GM18502 (cell line): Measurements from ENCODE around the gene TLR3.
"Not testable (repeated sequence)": the region's sequence is repeated elsewhere in the genome, so short reads cannot be mapped to it uniquely, and the experiment has no call there.

Source experiments
- ATAC-seq: cut with Tn5 transposase; IDR thresholded peaks from one replicate; pipeline ENCODE4 v1.9.1; 2021; ENCODE audit warnings: mild to moderate bottlenecking; ENCODE audit not compliant: unreplicated experiment, poor library complexity

TLR3 gene

DNA sequence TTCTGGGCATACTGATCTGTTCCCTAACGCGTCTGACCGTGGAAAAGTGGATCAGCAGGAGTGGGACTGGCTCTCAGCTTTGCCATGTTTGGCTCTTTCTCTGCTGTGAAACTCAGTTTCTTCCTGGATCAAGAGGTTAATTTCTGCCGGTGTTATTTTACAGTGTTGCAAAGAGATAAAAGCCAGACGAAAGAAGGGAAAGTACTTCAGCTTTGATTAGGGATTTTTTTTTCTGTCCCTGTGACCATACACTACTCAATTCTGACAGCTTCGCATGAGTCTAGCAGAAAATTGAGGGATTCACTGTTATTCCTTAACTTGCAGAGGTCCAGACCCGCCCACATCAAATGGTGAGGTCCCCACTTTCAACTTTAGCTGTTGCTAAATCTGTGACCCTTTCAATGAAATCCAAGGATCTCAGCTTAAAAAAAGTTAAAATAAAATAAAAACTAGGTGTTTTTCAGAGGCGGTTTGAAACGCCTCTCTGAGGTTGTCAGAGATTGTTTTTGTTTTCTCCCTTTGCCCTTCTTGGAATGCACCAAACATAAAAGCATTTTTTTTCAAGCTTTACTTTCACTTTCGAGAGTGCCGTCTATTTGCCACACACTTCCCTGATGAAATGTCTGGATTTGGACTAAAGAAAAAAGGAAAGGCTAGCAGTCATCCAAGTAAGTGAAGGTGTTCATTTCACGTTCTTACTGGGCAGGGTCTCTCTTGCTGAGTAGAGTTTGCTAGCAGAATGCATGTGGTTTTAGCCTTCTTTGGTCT lies at the start of gene TLR3:
Gene TLR3, plus strand, starts transcription at position 576 of the 768 bp plus-strand sequence. CDS start 7,464 bp downstream, outside the sequence.
- no peak for ATAC-seq

DNA sequence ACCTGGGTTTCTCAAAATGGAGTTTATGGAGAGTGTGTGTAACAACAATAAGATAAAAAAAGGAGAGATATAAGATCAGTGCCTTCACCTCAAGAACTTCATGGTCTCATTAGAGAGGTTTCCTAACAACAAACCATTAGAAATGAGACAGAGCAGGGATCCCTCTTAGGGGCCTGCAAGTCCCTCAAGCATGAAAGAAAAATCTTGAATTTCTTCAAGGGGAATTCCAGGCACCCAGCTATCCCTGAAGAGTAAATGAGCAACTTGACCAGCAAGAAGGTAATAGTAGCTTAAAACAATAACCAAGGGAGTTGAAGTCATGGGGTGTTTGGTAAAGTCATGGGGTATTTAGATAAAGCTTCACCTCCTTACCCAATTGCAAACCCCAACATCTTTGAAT lies 49.7 kb upstream of the TLR3 start:
- ATAC-seq, result no peak

DNA sequence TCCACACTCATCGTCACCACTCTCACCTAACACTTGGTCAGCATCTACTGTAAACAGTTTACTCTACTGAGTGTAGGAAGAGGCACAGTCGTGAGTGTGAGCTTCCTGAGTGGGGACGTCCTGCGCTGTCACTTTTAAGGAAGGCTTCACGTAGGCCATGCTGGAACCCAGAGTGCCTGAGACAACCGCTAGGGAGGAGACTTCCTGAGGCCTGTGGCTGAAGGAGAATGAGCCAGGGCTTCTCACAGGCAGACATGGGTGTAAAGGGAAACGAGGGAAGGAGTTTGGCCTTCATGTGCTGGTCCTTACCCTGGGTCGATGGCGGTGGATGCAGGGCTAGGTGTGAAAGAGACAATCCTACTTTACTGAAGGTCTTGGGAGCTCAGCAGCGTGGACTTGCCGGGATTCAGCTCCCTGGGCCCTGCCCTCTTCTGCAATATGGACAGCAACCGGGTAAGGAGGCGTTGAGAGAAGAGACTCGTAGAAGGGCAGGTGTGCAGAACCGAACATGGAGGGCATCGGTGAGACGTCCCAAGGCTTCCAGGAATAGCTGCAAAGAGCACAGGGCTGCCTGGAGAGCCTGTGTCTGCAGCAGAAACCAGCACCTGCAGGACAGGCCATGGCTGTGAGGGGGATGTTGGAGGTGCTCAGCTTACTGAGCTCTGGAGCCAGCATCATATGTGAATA lies 48.7 kb upstream of the TLR3 start:
- ATAC-seq, result no peak

DNA sequence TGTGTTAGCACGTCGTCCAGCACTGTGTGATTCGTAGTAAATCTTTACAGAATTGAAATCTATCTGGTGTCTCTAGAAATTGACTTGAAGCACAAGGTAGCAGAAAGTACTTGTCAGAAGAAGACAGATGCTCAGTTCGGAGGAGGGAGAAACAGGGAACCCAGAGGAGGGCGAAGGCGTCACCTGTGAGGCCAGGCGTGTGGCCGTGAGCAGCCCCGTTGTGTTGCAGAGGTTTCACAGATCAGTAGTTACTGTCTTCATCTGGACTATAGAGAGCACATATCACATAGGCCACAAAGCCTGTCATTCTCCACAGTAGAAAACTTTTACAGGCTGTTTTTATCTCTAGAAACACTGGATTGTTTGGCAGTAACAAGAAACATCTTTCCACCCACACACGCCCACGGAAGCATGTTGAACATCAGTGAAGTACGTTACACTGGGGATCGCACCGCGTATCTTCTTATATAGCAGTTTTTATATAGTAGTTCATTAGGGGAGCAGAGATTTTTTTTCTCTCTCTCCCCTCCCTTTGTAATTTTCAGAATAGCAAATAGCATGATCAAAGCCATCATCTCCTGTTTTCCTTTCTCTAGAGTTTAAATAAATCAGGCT lies 48.1 kb upstream of the TLR3 start:
- ATAC-seq, result no peak

DNA sequence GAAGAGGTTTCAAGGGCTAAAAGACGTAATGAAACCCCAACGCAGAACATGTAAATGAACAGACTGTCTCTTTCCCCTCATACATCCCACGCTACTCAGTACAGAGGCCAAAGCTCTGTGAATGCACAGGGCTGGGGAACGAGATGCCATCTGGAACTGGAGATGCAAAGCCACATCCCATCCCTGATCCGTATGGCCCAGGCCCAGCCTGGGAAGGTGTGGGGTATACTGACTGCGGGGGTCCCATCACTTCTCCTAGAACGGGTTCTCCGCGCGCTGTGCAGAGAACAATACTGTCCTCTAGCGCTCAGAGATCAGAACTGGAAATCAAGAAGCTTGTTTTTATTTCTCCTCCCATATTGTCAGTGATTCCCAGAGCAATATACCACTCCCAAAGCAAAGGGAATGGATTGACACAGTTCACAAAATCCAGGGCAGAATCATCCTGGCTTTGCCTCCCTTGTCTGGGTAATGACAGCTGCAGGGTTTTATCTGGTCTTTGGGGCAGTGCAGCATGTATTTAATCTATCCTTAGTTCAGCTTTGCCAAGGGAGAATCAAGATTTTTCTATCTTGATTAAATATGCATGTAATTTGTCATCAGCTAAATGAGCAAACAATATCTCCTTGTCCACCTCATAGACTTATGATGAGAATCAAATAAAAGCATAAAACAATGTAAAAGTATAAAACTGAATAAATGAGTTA lies 47.3 kb upstream of the TLR3 start:
- no peak for ATAC-seq

DNA sequence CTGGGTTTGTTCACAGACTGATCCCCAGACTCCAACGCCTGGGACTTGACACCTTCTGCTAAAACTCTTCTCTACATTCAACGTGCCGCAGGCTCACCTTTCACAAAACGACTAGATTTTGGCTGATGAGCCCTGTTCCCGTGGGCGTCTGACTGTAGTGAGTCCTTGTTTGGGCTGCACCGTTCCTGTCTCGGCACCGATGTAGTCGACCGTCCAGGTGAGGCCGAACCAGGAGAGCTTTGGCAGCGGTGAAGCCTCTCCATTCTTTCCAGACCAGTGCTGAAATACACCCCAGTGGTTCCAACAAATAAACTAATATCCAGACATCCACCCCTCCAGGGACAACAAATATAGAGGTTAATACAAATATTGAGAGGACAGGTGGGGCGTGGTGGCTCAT lies 45.0 kb upstream of the TLR3 start:
- ATAC-seq, result no peak

DNA sequence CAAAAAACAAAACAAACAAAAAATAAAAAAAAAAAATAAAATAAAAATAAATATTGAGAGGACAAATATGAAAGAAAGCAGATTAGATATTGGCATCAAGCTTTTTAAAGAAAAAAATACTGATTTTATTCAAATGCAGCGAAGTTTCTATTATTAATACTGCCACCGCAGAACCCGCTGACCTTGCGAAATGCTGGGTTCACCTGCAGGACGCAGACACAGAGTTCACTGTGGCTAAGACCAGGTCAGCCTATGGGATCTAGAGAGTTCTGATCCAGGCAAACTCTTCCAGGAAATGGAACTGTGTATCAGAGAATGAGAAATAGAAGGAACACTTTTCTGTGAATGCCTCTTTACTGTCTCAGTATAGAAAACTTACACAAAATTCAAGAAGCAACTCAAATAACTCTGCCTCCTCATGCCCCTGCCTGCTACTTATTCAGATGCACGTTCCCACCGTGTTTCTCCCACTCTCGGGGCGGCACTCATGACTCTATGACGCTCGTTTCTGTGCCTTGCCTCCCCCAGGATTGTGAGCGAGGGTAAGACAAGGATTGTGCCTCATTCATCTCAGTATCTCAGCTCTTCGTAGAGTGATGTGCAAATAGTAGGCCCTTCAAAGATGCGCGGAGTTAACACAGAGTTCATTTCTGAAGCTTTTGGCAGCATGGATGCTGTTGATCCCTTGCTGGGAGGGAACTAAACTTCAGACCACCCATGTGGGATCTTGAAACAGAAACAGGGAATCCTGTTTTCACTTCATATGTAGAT lies 44.1 kb upstream of the TLR3 start:
- ATAC-seq, result no peak

DNA sequence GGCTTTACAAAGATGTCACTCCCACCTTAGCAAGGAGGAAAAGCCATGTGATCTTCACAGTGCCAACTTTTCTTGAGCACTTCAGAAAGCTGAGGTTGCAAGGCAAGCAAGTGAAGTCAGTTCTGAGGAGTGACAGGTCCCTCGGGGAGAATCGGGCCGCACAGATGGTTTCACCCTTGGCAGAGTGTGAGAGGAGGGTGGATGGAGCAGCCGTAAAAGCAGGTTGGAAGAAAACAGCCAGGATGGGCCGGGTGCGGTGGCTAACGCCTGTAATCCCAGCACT lies 43.6 kb upstream of the TLR3 start:
- ATAC-seq, result no peak

DNA sequence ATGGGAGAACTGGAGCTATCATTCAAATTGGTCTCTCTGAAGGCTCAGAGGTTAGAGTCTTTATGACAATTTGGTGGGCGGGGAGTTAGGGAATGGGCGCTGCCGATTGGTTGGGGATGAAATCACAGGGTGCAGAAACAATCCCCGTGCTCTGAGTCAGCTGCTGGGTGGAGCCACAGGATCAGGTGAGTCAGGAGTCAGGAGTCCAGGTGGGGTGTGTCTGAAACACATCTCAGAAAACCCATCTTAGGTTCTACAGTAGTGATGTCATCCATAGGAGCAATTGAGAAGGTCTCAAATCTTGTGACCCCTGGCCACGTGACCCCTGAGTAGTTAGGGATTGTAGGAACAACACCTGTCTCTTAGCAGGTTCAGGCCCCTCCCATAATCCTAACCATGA lies 41.6 kb upstream of the TLR3 start:
- no peak for ATAC-seq

DNA sequence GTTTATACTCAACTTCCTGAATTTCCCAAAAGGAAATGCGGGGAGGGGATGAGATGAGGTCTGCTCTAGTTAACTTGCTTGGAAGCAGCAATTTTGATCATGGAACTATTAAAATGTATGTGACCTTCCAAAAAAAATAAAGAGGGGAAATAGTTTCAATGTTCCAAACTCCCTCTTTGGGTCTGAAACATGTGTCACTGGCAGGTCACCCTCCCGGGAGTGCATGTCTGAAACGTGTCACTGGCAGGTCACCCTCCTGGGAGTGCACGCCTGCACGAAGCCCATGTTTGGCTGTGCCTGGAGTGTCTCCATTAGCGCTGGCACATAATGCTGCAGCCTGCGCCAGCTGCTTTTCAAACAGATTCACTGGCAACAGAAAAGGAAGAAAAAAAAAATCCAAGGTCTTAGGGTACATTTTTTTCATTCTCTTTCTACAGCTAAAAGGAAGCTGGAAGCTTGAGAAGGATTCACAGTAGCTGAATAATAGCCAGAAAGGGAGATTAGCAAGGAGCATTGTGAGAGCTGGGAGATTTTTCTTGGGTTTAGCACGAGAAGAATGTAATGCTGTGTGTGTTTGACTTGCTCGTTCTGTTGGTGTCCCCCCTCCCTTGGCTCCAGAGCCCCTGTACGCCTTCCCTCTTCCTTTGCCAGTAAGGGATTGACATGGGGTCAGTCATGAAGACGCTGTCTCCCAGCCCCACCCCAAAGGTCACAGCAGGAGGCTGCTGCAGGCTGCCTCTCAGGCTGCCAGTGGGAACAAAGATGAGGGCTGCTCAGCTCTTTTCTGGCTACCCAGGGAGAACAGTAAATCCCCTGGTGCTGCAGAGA lies 39.2 kb upstream of the TLR3 start:
- ATAC-seq, result no peak

DNA sequence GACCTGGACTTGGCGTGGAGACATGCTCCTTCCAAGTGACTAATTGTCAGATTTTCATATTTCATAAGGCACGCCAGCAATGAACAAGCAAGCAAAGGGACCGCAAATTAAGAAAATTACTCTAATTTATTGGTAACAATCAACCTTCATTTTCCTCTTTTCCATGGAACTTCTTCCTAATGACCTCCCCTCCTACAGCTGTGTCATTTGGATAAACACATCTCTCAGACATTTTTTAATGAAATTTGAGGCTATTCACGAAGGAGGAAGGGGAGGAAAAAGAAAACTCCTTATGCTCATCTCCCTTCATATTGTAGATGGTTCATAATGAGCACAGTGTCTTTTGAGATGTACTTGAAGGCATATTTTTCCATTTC lies 38.6 kb upstream of the TLR3 start:
- ATAC-seq, result no peak

DNA sequence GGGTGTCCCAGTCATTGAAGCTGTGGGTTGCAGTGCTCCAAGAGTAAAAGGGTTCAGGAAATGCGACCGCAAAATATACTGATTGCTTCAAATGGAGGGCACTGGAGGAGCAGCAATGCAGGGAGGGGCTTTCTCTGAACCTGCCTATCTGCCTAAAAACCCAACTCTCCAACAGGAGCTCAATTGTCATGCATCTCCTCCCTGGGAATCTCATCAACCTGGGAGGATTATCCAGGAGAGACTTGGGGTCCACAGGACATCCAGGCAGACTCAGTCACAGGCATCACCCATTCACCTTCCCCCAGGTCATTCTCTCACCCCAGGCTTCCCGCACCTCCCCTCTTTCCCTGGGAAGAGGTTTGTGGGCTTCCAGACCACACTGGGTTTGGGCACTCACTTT lies 38.2 kb upstream of the TLR3 start:
- ATAC-seq, result no peak

DNA sequence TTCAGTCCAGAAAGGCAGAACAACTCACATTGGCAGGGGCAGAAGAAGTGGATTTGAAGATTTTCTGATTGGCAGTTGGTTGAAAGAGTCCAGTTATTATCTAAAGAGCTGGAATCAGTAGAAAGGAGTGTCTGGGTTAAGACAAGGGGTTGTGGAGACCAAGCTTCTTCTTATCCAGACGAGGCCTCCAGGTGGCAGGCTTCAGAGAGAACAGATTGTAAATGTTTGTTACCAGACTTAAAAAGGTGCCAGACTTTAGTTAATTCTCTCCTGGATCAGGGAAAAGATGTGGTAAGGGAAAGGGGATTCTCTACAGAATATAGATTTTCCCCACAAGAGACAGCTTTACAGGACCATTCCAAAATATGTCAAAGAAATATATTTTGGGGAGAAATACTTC lies 36.7 kb upstream of the TLR3 start:
- ATAC-seq, result no peak

DNA sequence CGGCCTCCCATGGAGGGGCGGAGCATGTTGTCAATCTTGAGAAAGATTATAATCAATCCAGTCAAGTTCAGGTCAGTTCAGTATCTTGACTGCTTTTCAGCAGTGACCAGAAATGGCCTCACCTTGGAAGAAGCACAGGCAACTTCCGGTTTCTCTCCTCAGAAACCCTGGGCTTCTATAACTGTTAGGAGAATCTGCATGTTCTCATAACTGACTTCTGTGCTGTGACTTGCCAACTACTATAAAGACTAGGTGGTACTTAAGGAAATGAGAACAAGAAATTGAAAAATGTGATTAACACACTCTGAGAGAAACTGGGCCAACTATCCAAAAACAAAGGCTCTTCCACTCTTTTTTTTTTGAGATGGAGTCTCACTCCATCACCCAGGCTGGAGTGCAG lies 35.9 kb upstream of the TLR3 start:
- no peak for ATAC-seq

DNA sequence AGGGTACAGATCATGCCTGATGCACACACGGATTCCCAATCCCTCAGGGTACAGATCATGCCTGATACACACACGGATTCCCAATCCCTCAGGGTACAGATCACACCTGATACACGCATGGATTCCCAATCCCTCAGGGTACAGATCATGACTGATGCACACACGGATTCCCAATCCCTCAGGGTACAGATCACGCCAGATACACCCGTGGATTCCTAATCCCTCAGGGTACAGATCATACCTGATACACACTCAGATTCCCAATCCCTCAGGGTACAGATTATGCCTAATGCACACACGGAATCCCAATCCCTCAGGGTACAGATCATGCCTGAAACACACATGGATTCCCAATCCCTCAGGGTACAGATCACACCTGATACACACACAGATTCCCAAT lies 34.3 kb upstream of the TLR3 start:
- ATAC-seq, result not testable (repeated sequence)

DNA sequence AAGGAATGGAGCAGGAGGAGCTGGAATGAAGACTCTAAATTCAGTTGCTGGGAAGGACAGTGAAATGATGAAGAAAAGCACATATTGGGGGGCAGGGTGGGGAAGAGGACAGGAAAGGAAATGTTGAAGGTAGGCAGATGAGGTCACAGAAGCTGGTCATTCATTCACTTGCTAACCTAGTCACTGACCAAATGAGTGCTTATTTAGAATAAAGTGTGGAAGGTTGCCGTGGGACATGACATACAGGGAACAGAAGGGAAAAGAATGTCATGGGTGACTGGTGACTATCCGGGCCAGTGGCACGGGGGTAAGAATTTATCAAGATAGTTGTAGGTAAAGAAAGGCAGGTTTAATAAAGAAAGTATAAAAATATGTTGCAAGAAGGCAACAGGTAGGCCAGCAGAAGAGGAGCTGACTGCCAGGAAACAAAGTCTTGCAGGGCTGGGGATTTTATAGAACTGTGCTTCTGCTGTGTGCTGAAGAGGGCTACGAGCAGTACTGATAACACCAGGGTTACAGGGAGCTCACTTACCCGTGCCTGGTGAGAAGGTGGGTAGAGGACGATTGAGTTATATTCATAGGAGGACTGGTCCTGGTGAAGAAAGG lies 31.9 kb upstream of the TLR3 start:
- ATAC-seq, result no peak

DNA sequence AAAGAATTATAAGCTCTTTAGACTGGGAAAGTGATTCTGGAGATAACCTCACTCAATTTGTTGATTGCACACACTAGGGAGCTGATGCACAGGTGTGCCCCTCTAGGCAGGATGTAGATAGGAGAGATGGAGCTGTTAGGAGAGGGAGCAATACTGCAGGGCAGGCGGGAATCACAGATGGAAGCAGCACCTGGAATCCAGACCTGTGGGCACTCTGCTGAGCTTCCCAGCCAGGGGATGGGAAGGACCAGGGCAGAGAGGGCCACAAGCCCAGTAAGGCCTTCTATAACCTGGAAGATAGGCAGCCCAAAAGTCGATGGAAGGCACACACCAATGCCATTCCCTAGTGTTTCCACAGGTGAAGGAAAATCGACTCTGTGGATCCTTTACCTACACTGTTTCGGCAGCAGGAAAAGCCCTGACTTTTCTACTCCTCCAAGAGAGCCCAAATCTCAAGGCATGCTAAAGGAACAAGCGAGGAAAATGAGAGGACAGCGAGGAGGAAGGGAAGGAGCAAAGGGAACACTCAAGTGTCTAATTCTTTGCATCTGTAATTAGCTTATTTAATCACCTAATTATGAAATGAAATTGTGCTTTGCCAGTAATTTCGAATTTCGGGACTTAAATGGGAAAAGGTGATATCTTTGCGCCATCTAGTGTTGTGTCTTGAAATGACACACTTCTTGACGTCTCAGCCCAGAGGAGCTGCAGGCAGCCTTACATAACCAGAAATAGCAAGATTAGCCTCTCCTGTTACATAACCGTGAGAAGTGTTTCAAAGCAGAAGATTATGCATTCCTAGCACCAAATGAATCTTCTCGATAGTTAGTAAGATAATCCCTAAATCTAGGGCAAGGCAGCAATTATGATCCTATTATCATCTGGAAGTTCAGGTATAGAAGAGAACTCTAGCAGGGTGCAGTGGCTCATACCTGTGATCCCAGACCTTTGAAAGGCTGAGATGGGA lies 31.0 kb upstream of the TLR3 start:
- peak; percentile 77 for ATAC-seq

DNA sequence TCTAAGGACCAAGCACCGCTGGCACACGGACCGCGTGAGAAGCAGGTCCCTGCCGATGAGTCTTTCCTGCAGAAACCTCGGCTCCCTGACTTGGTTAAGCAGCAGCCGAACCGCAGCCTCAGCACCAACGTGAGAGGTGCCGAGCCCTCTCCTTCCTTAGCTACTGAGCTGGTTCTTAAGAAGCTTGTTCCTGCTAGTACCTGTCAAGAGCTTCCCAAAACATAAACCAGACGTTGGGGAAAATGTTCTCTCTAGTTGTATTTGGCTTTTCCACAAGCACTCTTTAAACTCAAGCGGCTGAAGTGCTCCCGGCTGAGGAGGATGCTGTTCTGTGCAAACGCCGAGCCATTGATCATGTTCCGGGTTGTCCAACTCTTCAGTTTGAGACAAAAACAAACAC lies 29.3 kb upstream of the TLR3 start:
- ATAC-seq, result no peak
